ENCODE measurements around the gene CLEC3B. TPM values are rescaled to one million over a fixed set of nuclear protein-coding genes. Genes with fewer than 3 reads are reported as not detected.
A peak's percentile ranks its signal among the peaks of the same experiment; 100 is the strongest.

Gene CLEC3B
- polyA plus RNA-seq, 3 donors, result 3.9 to 22.7 (median 14.5) TPM

DNA sequence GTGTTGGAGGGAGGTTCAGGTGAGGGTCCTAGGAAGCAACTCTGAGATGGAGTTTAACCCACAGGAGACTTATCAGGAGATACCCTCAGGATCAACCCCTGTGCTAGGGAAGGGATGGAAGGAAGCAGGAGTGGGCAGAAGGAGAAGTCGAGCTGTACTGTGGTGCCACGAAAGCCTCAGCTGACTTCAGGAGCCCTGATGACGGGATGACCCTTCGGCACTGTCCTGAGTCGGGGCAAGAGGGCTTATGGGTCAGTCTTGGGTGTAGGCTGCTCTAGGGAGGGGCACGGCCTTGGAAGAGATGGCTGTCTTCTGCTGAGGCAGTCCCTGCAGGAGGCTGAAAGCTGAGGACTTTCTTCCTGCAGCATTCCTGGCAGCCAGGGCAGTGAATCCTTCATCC, 7.7 kb downstream of the CLEC3B start:
- Mint-ChIP-seq H3K9me3 (peaks cover 0 to 1% (median 0%) of the 10 kb centered on the region in 7 donors), H3K36me3 (peaks cover 3 to 7% of the 10 kb centered on the region in 2 donors), H3K4me3 (peak overlapping the region in 1 of 2 donors; percentile 99), H3K4me1 (peaks cover 49% of the 10 kb centered on the region), H3K27me3 (ENCODE audit: low read depth in 3 of 3) (peaks cover 4 to 7% (median 5%) of the 10 kb centered on the region in 3 donors), H3K27ac (peak overlapping the region; percentile 57 to 97 (median 90))
- intact Hi-C loops (cut with micrococcal nuclease), result loop anchor here (10.0 kb wide), 3 partner anchors 371 to 651 kb away; partner anchors contain the start of gene SACM1L (in 1 of the 2)
- Histone ChIP-seq H3K4me2 (replicated peaks; ENCODE audit: extremely low read depth, low read length, poor library complexity, severe bottlenecking) (peak overlapping the region; percentile 78), H4K20me1 (ENCODE audit: insufficient read depth, low read length) (no peaks in the 10 kb centered on the region), H3K4me1 (ENCODE audit: control insufficient read depth in 1 of 2, insufficient read depth in 2 of 2, low read length in 2 of 2) (peaks cover 43 to 45% of the 10 kb centered on the region in 2 donors), H3K9me3 (replicated peaks in 1 of 2; ENCODE audit: control insufficient read depth in 1 of 2, insufficient read depth in 1 of 2, low read length in 2 of 2) (no peaks in the 10 kb centered on the region), H2AFZ (ENCODE audit: insufficient read depth, low read depth, low read length, poor library complexity, severe bottlenecking) (peak overlapping the region; percentile 37), H3K27ac (ENCODE audit: low read depth in 1 of 2, low read length in 2 of 2) (peak overlapping the region; percentile 79 to 85), H3K36me3 (replicated peaks in 1 of 2; ENCODE audit: control insufficient read depth in 1 of 2, insufficient read depth in 2 of 2, low read length in 2 of 2) (no peaks in the 10 kb centered on the region), H3K79me2 (ENCODE audit: insufficient read depth, low read length) (peaks cover 6% of the 10 kb centered on the region), H3K4me3 (replicated peaks in 1 of 3; ENCODE audit: low read depth in 2 of 3, low read length in 3 of 3) (peak overlapping the region in 1 of 3 experiments; percentile 73), H3K27me3 (ENCODE audit: control insufficient read depth in 2 of 2, insufficient read depth in 2 of 2, low read length in 2 of 2) (no peaks in the 10 kb centered on the region), H3K9ac (ENCODE audit: insufficient read depth, low read length, poor library complexity, severe bottlenecking) (no peak overlapping the region)
- WGBS (ENCODE audit: insufficient coverage), result 46% methylated on average over 4 of the region's 6 CpGs
- no peak for DNase-seq
- TF ChIP-seq, protein P1, sequence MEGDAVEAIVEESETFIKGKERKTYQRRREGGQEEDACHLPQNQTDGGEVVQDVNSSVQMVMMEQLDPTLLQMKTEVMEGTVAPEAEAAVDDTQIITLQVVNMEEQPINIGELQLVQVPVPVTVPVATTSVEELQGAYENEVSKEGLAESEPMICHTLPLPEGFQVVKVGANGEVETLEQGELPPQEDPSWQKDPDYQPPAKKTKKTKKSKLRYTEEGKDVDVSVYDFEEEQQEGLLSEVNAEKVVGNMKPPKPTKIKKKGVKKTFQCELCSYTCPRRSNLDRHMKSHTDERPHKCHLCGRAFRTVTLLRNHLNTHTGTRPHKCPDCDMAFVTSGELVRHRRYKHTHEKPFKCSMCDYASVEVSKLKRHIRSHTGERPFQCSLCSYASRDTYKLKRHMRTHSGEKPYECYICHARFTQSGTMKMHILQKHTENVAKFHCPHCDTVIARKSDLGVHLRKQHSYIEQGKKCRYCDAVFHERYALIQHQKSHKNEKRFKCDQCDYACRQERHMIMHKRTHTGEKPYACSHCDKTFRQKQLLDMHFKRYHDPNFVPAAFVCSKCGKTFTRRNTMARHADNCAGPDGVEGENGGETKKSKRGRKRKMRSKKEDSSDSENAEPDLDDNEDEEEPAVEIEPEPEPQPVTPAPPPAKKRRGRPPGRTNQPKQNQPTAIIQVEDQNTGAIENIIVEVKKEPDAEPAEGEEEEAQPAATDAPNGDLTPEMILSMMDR (IDR thresholded peaks at IDR 0.05), result no peak

DNA sequence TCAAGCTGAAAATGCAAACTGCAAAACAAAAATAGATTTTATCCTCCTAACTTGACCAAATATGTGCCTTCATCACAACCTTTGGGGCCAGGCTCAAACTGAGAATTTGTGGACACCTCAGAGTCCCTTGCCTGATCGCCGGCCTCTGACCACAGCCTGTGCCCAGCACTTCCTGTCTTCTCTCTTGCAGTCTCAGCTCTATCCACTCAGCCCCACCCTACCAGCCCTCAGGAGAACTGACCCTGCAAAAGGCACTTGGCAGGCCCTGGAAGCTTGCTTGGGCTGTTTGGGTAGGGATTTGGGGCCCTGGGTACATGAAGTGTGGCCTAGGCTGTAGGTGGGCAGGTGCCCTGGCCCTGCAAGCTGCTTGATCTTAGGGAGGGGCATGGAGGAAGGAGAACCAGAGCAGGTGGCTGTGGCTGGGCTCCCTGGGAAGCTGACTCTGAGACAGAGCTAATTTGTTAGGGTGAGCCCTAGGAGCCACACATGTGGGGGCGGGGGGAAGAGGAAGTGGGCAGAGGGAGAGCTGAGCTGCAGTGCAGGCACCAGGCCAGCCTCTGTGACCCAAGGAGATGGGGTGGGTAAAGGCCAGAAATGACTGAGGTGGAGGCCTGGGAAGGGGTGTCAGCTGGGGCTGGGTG, 8.6 kb downstream of the CLEC3B start:
- peak overlapping the region; percentile 91 to 99 for H3K4me3 Mint-ChIP-seq
- H3K9me3 Mint-ChIP-seq, result peaks cover 0 to 1% (median 0%) of the 10 kb centered on the region in 7 donors
- Histone ChIP-seq H3K4me3 (replicated peaks in 1 of 3; ENCODE audit: low read depth in 2 of 3, low read length in 3 of 3) (peak overlapping the region in 2 of 3 experiments; percentile 20 to 73), H3K27me3 (ENCODE audit: control insufficient read depth in 2 of 2, insufficient read depth in 2 of 2, low read length in 2 of 2) (no peaks in the 10 kb centered on the region), H3K36me3 (replicated peaks in 1 of 2; ENCODE audit: control insufficient read depth in 1 of 2, insufficient read depth in 2 of 2, low read length in 2 of 2) (no peaks in the 10 kb centered on the region), H3K4me2 (replicated peaks; ENCODE audit: extremely low read depth, low read length, poor library complexity, severe bottlenecking) (peak overlapping the region; percentile 78), H3K9ac (ENCODE audit: insufficient read depth, low read length, poor library complexity, severe bottlenecking) (peak overlapping the region; percentile 49), H3K4me1 (ENCODE audit: control insufficient read depth in 1 of 2, insufficient read depth in 2 of 2, low read length in 2 of 2) (peaks cover 43 to 45% of the 10 kb centered on the region in 2 donors), H3K27ac (ENCODE audit: low read depth in 1 of 2, low read length in 2 of 2) (peak overlapping the region; percentile 79 to 85), H3K9me3 (replicated peaks in 1 of 2; ENCODE audit: control insufficient read depth in 1 of 2, insufficient read depth in 1 of 2, low read length in 2 of 2) (no peaks in the 10 kb centered on the region), H4K20me1 (ENCODE audit: insufficient read depth, low read length) (no peaks in the 10 kb centered on the region), H2AFZ (ENCODE audit: insufficient read depth, low read depth, low read length, poor library complexity, severe bottlenecking) (peak overlapping the region; percentile 88), H3K79me2 (ENCODE audit: insufficient read depth, low read length) (peaks cover 6% of the 10 kb centered on the region)
- TF ChIP-seq, protein P1 (IDR thresholded peaks at IDR 0.05), result no peak
- H3K36me3 Mint-ChIP-seq, result peaks cover 3 to 7% of the 10 kb centered on the region in 2 donors
- DNase-seq, result peak; percentile 73 to 75 (median 73)
- intact Hi-C loops (cut with micrococcal nuclease), result loop anchor here (5.0 to 10.0 kb wide), 4 partner anchors 370 to 650 kb away; partner anchors contain the start of gene SACM1L (in 1 of the 2)
- H3K27me3 Mint-ChIP-seq (ENCODE audit: low read depth in 3 of 3), result peaks cover 3 to 7% (median 6%) of the 10 kb centered on the region in 3 donors
- 0% methylated on average over 3 of the region's 3 CpGs for WGBS (ENCODE audit: insufficient coverage)
- H3K4me1 Mint-ChIP-seq, result peaks cover 46% of the 10 kb centered on the region
- H3K27ac Mint-ChIP-seq, result peak overlapping the region; percentile 90 to 98 (median 96)

Measured in CD14-positive monocyte (primary cell).